Dermis microvascular lymphatic vessel endothelial cell (primary cell): ENCODE results near the gene DOCK9. TPM values are rescaled to one million over a fixed set of nuclear protein-coding genes. Genes with fewer than 3 reads are reported as not detected.
"Not testable (repeated sequence)": the region's sequence is repeated elsewhere in the genome, so short reads cannot be mapped to it uniquely, and the experiment has no call there.

ENCODE experiments used
- DNase-seq, 2 donors: peaks; one replicate each; pipeline versions ENCODE4 v3.0.0 to v3.0.0-alpha.2; 2010; ENCODE audit warnings: low read depth in 2 of 2
- total RNA-seq: library from RNA; depleted of rRNA; stranded (reverse); fragments of >200 nt; gene quantifications from 2 replicates; pipeline ENCODE4 v1.2.1, GENCODE V29; 2014

Gene DOCK9
- total RNA-seq, 1 donor from 2014 or later, result 249 TPM

GRCh38 chr13:98826146-98826545 is 151.7 kb downstream of the DOCK9 start:
- no peak for DNase-seq

GRCh38 chr13:98825659-98826058 is 152.2 kb downstream of the DOCK9 start:
- no peak for DNase-seq

DNA sequence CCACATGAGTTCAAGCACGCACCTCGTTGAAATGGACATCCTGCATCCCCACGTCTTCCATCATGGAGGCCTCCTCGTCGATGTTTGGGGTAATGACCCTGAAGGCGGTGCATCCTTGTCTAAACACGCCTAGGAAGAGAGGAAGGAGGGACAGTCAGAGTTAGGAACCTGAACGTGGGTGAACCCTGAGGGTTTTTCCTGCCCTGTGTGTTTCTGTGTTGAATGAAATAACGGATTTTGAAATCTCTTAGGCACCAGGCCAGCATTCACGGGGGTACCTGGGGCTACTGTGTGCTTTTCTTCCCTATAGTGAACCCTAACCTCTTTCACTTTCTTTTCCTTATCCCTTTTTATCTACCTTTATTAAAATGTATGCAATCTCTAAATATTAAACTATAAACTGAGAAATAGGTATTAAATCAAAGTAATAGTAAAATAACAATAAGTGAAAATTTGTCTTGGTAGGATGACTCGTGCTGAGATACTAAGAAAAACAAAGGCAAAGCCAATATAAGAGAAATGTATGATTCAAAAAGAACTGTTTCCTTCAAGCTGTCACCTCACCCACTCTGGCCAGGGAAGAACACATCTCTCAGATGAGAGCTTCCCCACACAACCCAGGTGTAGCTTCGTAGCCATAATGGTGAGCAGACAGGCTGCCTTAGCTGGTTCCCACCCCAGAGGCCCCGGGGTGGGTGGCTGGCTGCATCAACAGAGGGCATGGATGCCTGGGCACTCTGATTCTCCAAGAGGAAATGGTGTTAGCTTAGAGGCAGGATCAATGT is 153.3 kb downstream of the DOCK9 start:
- no peak for DNase-seq

DNA sequence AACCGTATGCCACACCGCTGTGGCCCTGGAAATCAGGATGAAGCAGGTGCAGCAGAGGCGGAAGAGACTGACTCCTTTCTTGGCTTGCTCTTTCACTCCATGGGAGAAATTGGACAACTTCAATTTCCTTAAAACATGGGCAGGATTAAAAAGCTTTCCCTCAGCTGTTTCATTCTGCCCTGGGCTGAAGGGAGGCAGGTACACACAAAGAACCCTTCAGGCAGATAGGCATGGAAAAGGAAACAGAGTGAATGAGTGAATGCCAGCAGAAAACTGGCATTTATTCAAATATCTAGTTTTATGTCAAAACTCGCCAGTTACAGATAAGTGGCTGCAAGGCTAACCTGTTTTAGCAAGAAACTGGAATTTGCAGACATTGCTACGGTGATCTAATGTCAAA is 154.4 kb downstream of the DOCK9 start:
- DNase-seq, result no peak

GRCh38 chr13:98822225-98822606 is 155.6 kb downstream of the DOCK9 start:
- DNase-seq, result peak in 1 of 2 donors; percentile 56

DNA sequence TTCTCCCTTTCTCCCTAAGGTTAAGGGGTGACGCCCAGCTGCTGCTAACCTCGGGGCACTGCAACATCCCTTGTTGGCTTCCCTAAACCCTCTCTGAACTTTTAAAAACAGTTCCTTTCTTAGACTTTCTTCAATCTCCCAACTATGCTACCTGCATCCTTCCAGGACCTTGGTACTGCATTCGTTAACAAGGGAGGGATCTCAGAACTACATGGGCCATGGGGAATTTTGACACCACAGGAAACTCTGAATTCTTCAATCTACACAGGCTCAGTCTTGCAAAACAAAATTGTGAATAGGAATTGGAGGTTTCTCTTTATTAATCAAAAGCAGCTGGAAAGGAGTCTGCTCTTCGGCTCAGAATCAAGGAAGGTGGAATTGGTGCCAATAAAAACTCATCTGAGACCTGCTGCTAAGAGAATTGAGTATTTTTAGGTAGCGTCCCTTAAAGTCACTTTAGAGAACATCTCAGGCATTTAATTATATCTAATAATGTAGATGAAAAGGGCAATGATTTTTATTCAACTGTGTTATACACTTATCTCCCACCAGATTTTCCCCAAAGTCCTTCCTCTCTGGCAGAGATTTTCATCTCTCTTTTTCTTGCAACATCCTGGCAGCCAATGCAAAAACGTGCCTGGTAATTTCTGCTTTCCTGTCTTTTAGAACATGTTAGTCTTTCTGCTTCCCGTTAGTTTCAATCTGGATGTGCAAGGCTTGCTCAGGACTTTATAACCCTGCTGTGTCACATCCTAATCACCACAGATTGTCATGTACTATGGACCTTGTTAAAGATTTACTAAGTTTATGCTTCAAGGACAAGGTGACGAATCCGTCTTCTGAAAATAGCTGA is 156.3 kb downstream of the DOCK9 start:
- peak; percentile 61 to 73 for DNase-seq

DNA sequence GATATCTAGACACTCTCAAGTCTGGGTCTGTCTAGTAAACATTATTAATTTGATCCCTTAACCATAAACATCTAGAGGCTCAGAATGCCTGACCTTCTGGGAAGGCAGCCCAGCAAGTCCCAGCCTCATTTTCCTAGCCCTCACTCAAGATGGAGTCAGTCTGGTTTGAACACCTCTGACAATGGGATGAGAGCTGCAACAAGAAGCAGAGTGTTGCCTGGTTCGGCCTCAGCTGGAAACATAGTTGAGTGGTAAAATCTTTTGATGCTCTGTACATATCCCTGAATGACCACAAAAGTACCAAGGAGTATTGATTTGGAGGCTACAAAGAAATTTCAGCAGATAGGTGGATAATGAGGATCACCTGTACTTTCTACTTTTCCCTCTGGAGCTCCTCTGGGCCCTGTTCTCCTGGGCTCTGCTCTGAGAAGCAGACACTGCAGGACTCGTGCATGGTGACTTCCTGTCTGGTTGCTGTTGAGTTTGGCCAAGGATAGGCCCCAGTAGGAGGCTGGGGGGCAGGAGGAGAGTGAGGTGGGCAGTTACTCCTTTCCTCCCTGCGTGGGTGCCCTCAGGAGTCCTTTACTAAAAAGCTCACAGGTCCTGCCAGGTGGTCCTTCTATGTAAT is 157.0 kb downstream of the DOCK9 start:
- DNase-seq, result no peak

DNA sequence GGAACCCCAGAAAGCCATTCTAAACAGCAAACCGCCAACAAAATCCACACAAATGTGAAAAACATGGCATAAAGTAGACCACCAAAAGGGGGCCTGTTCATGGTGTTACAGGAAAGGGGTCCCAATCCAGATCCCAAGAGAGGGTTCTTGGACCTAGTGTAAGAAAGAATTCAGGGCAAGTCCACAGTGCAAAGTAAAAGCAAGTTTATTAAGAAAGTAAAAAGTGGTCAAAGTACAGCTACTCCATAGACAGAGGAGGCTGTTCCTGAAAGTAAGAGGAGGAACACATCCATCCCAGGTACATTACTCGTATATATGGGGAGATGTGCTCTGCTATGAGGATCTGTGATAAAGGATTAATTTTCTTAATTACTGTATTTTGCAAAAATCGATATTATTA is 157.6 kb downstream of the DOCK9 start:
- no peak for DNase-seq

DNA sequence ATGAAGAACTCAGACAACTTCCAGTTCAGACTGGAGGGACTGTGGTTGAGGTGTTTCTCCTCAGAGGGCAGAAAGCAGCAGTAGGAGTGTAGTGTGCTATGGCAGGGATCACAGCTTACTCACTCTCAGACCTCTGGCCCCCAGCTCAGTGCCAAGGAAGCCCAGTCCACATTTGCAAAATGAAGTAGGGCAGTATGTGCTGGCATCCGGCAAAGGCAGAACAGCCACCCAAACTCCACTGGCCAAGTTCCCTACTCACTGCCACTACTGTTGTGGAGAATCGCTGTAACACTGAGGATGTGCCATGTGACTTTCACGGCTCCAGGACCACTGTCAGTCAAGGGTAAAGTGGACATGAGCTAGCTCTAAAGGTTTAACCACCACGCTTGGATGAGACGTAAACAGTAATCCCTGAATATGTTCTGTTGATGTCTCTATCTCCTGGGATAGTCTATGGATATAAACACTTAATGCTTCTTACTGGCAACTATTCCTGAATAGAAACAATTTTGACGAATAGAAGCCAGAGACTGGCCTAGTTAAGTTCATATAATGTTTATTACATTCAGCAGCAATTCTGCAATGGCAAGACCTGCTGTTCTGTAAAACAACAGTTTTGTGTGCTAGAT is 158.4 kb downstream of the DOCK9 start:
- DNase-seq, result no peak

DNA sequence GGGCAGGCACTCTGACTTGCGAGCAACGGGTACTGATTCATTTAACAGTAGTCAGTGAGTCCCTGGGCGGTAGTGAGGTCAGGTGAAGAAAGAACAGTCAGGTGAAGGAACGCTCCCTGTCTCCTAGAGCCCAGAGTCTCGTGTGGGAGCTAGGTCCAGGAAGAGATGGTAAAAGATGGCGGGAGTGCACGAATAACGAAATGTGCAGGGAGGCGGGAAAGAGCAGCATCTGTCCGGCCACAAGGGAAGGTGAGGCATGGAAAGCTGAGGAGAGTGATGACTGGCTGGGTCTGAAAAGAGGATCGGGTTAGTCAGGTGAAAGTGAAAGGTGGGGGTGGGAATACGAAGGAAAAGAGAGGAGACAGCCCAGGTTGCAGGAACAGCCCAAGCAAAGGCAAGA is 161.5 kb downstream of the DOCK9 start:
- DNase-seq, result no peak

- DNase-seq, result no peak
Measured at GRCh38 chr13:98813993-98814392, 163.9 kb downstream of the DOCK9 start.

- not testable (repeated sequence) for DNase-seq
Measured at GRCh38 chr13:98812186-98812790, 165.6 kb downstream of the DOCK9 start.

- DNase-seq, result no peak
Measured at GRCh38 chr13:98810746-98811145, 167.1 kb downstream of the DOCK9 start.

- no peak for DNase-seq
Measured at GRCh38 chr13:98809345-98809777, 168.5 kb downstream of the DOCK9 start.

- no peak for DNase-seq
Measured at GRCh38 chr13:98807774-98808173, 170.1 kb downstream of the DOCK9 start.

DNA sequence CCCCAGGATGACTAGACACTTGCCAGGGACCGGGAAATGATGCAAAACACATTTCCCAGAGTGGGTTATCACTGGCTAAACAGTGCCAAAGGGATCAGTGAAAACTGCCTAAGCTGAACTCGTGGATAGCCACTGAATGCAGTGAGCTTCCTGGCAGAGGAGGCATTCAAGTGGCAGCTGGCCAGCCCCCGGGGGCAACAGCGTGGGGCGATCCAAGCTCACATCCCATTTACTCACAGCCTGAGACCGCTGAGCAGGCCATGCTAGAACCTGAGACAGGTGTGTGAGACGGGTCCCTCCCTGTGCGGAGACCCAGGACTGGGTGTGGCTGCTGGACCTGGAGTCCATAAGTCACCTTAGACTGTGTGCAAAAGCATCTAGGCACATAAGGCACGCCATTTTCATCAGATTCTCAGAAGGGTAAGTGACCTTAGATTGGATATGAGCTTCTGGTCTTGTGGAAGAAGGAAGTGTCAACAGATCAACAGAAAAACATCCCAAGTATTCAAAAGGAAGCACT is 173.5 kb downstream of the DOCK9 start:
- DNase-seq, result no peak

DNA sequence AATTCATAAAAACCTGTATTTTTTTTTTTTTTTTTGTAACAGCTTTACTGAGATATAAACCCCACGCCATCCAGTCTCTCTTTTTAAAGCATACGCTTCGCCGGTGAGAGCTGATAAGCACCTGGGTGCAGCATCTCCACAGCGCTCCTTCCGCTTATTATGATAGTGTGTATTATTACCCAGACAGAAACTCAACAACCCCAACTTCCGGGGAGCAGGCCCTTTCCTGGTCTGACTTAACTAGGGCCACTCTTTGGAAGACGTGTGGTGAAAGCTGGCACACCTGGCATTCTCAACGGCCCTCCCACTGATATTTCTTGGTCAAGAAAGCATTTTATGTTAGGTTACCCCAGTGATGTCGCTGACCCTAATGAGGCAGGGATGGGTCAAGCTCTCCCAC is 173.9 kb downstream of the DOCK9 start:
- DNase-seq, result no peak

- no peak for DNase-seq
Measured at GRCh38 chr13:98803111-98803561, 174.7 kb downstream of the DOCK9 start.

GRCh38 chr13:98802559-98802958 is 175.3 kb downstream of the DOCK9 start:
- DNase-seq, result no peak

DNA sequence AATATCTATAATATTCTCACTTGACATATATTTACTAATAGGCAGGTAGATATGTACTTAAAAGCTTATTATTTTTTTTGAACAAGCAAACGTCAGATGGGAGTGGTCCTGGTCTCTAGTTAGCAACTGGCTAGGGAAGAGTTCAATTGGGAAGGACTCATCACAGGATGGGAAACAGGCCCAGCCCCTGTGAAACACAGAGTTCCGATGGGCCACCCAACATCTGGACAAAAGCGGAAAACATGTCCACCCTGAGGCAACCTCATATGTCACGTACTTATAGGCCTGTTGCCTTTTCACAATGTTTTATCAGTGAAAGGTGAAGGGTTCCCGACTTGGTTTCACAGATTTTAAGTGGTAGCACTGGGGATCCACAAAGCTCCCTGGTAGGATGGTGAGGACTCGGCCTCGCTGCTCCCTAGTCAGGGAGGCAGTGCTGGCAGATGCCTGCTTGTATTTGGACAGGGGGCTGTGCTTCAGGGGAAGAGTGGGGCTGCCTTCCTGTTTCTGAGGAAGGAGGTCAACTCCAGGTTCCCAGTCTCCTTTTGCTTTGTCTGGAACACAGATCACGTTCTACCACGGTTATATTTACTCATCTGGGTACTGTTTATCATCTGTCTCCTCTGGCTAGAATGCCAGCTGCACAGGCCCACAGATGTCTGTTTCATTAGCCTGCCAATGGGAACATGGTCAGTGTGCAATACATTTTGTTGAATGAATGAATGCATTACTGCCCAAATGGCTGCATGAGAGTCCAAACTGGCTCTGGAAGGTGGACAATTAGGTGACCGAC is 176.0 kb downstream of the DOCK9 start:
- peak in 1 of 2 donors; percentile 21 for DNase-seq
